Left hindlimb (tissue), 1 donor: ENCODE measurements around the gene EPHB4.
"Not testable (repeated sequence)": the region's sequence is repeated elsewhere in the genome, so short reads cannot be mapped to it uniquely, and the experiment has no call there.

Experiments
- DNase-seq: peaks from one replicate; pipeline ENCODE4 v3.0.0-alpha.2; 2018

Gene EPHB4

DNA sequence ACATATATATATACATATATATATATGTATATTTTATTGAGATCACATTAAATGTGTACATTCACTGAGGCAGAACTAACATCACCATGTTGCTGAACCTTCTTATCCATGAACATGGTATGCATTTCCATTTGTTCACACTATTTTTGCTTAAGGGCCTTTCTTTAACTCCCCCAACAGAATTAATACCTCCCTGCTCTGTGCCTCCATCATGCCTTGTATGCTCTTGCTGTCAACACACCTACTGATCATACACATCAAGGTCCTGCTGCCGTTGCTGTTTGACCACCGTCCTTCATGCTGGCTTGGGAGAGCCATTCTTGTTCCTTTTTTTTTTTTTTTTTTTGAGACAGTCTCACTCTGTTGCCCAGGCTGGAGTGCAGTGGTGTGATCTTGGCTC is 43.5 kb downstream of the EPHB4 start:
- no peak for DNase-seq

DNA sequence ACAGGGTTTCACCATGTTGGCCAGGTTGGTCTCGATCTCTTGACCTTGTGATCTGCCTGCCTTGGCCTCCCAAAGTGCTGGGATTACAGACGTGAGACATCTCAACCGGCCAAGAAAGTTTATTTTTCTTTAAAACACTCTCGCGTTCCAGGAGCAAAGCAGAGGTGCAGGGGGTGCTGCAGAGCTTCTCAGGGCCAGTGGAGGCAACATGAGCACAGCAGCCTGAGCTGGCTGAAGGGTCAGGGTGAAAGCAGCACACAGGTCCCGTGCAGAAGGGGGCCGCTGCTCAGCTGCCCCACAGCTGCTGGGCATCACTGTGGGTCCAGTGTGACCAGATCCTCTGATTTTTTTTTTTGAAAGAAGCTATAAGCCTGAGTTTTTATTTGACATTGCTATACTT is 46.1 kb downstream of the EPHB4 start:
- DNase-seq: no peak

DNA sequence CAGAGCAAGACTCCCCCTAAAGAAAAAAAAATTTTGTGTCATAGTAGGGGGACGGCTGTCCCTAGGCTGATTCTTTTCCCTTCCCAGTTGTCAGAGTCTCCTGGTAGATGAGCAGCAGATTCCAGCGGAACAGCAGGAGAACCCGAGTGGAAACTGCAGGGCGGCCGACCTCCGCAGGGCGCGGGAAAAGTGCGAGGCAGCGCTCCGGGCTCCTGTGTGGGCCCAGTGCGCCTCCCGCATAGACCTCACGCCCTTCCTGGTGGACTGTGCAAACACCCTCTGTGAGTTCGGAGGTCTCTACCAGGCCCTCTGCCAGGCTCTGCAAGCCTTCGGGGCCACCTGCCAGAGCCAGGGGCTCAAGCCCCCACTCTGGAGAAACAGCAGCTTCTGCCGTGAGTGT is 48.0 kb downstream of the EPHB4 start:
- DNase-seq: no peak

DNA sequence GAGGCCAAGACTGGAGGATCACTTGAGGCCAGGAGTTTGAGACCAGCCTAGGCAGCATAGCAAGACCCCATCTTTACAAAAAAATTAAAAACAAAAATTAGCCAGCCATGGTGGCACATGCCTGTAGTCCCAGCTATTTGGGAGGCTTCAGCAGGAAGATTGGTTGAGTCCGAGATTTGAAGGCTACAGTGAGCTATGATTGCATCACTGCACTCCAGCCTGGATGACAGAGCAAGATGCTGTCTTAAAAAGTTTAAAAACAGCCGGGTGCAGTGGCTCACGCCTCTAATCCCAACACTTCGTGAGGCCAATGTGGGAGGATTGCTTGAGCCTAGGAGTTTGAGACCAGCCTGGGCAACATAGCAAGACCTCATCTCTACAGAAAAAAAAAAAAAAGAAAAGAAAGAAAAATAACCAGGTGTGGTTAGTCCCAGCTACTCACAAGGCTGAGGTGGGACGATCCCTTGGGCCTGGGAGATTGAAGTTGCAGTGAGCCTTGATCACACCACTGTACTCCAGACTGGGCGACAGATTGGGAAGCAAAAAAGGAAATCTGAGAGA is 49.2 kb downstream of the EPHB4 start:
- DNase-seq: no peak

DNA sequence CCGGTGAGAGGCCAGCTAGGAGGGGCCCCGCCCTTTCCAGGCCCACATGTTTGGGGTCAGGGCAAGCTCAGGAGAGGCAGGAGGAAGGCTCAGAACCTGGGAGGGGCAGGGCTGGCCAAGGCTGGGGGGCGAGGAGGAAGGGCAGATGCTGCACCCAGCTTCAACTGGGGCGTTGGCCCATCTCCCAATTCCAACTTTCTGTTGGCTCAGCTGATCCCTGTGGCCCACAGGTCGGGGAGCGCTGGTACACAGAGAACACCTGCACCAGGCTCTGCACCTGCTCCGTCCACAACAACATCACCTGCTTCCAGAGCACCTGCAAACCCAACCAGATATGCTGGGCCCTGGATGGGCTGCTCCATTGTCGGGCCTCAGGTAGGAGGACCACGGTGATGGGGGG is 53.8 kb downstream of the EPHB4 start:
- DNase-seq: no peak

DNA sequence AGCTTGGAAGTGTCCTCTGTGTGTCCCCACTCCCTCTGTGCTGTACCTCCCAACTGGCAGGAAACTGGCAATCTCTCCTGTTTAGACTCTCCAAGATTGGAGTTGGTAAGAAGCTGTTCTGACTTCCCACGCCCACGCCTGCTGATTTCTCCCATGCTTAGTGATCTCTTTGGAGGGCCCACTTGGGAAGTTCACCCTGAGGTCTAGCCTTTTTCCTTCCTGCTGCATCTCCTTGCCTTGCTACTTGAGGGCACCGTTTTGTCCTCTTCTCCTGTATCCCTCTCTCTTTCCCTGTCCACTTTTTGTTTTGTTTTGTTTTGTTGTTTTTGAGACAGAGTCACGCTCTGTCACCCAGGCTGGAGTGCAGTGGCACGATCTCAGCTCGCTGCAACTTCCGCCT is 58.5 kb downstream of the EPHB4 start:
- DNase-seq: no peak

DNA sequence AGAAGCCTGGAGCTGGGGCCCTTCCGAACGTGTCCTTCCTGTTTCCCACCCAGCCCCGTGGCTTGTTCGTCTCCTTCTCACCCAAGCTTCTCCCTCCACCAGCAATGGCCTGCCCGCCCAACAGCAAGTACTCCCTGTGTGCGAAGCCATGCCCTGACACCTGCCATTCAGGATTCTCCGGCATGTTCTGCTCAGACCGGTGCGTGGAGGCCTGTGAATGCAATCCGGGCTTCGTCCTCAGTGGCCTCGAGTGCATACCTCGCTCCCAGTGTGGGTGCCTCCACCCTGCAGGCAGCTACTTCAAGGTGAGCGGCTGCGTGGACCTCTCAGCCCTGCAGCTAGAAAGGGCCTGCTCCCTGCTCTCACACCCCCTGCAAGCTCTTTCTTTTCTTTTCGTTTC is 62.1 kb downstream of the EPHB4 start:
- DNase-seq: no peak

DNA sequence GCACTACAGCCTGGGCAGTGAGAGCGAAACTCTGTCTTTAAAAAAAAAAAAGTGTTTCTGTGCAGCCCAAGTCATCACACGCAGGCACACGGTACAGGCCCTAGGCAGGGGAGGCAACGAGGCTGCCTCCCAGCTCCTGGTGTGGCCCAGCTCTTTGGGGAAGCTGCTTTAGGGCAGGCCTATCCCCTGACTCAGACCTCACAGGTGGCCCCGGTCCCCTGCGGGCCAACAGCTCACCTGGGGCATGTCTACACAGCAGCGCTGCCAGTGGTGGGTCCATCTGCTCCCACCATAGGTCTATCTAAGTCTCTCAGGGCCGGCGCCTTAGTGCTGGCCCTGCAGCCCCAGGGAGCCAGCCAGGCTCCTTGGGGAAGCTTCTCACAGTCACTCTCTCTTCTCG is 62.5 kb downstream of the EPHB4 start:
- no peak for DNase-seq

DNA sequence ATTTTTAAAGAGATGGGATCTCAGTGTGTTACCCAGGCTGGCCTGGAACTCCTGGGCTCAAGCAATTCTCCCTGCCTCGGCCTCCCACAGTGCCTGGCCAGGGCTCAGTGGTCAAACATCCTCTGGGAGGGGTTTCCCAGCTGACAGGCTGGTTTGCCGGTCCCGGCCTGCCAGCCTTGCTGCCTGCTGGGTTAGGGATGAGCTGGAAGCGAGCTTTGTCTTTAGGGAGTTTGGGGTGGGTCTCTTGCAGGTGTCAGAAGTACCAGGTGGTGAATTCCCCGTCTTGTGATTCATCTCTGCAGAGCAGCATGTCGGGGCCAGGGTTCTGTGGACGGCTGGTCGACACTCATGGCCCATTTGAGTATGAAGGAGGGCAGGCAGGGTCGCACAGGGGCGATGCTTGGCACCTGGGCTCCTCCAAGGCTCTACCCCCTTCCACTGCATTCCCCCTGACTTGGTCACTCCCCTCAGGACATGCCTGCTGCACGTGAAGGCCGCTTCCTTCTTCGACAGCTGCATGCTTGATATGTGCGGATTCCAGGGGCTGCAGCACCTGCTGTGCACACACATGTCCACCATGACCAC is 63.7 kb downstream of the EPHB4 start:
- DNase-seq: no peak

DNA sequence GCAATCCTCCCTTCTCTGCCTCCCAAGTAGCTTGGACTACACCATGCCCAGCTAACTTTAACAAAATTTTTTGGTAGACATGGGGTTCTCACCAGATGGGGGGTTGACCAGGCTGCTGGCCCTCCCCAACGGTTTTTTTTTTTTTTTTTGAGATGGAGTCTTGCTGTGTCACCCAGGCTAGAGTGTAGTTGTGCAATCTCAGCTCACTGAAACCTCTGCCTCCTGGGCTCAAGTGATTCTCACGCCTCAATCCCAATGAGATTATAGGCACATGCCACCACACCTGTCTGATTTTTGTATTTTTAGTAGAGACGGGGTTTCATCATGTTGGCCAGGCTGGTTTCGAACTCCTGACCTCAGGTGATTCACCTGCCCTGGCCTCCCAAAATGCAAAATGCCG is 64.5 kb downstream of the EPHB4 start:
- DNase-seq: not testable (repeated sequence)

DNA sequence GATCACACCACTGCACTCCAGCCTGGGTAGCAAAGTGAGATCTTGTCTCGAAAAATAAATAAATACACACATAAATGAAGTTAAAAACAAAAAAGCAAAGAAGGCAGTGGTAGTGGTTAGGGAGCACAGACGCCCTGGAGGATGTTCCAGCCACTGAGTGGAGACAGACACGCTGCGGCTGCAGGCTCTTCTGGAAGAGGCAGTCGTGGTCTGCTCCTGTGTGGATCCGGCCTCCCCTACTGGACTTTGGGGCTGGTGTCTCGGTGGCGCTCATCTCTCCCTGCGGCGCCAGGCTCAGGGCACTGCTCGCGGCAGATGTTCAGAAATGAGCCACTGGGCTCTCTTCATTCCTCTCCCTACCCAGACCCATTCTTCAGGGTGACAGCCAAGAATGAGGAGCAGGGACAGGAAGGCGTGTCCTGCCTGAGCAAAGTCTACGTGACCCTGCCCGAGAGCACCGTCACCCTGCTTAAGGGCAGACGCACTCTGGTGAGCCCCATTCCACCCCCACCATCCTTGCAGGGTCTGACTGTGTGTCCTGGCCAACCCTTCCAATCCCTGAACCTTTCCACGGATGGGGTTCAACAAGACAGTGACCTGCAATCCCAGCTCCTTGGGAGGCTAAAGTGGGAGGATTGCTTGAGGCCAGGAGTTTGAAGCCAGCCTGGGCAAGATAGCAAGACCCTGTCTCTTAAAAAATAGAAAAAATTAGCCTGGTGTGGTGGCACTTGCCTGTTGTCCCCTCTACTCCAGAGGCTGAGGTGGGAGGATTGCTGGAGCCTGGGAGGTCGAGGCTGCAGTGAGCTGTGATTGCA is 67.8 kb downstream of the EPHB4 start:
- DNase-seq: no peak

DNA sequence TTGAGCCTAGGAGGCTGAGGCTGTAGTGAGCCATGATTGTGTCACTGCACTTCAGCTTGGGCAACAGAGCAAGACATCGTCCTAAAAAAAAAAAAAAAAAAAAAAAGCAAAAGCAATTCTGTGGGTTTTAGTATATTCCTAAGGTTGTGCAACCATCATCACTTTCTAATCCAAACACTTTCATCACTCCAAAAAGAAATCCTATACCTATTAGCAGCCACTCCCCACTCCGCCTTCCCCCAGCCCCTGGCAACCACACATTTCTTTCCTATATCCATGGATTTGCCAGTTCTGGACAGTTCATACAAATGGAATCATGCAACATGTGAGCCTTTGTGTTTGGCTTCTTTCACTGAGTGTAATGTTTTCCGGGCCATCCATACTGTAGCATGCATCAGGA is 73.6 kb downstream of the EPHB4 start:
- DNase-seq: no peak

DNA sequence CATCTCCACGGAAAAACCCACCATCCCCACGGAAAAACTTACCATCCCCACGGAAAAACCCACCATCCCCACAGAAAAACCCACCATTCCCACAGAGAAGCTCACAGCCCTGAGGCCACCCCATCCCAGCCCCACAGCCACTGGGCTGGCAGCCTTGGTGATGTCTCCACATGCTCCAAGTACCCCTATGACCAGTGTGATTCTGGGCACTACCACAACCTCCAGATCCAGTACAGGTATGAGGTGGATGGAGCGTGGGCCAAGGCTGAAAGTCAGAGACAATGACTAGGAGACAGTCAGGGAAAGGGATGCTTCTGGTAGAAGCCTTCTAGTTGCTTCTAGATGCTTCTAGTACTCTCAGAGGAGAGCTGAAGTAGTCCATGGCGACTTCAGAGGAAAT is 74.3 kb downstream of the EPHB4 start:
- no peak for DNase-seq
